Fibroblast of villous mesenchyme (primary cell): ENCODE results near the gene AIRE. TPM values are rescaled to one million over a fixed set of nuclear protein-coding genes. Genes with fewer than 3 reads are reported as not detected.

ENCODE experiments used
- DNase-seq: peaks from one replicate; pipeline ENCODE4 v3.0.0-alpha.2; 2010; ENCODE audit warnings: low read depth
- H3K4me3 ChIP-seq: 2 replicates; pipeline ENCODE4 v1.5.1; 2011; ENCODE audit warnings: low read depth, mild to moderate bottlenecking, low read length
- CTCF ChIP-seq: IDR thresholded peaks from 2 replicates; pipeline ENCODE4 v1.5.1; 2012; ENCODE audit warnings: low read depth, mild to moderate bottlenecking, low read length; ENCODE audit not compliant: insufficient read depth
- total RNA-seq: library from RNA; depleted of rRNA; stranded (reverse); fragments of >200 nt; gene quantifications from 2 replicates; pipeline ENCODE4 v1.2.3, GENCODE V29; 2012

Gene AIRE
- total RNA-seq, 1 donor, result not detected

DNA sequence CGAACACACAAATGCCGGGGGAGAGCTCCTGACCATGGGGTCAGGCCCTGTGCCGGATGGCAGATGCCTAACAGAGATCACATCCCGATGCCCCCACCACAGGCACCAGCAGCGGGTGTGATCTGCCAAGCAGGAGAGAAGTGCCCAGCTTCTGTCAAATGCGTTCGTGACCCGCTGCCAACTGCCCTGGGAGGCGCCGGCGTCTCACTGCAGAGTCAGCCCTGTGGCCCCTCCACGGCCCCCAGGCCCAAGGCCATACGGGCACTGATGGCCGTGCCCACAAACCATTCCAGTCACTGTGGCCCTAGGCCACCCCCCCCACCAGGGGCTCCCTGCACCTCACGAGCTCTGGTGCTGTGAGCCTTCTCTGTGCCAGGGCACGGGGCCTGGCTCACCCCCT, 45.5 kb downstream of the AIRE start:
- no peak for TF ChIP-seq CTCF
- no peak overlapping the region for H3K4me3 ChIP-seq
- DNase-seq, result no peak

- no peak for TF ChIP-seq CTCF
- DNase-seq, result peak; percentile 45
- H3K4me3 ChIP-seq, result no peak overlapping the region
Measured at GRCh38 chr21:44331650-44332307, 46.1 kb downstream of the AIRE start.

DNA sequence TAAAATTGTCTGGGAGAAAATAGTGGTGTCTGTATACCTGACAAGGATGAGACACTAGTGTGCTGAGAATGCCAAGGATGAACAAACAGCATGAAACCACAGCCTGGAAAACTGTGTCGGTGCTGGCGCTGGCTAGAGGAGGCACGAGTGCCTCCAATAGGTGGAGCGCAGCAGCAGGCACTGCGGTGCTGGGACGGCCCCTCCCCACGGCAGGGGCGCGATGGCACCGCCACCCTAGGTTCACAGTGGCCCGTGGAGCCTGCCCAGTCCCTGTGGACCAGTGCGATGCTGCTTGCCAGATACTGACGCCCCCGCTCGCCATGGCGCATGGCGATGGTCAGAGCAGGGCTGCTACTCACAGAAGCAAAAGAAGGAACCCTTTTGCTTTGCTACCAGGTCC, 46.7 kb downstream of the AIRE start:
- no peak for DNase-seq
- no peak for TF ChIP-seq CTCF
- H3K4me3 ChIP-seq, result no peak overlapping the region

- TF ChIP-seq CTCF, result no peak
- DNase-seq, result no peak
- H3K4me3 ChIP-seq, result no peak overlapping the region
Measured at GRCh38 chr21:44332965-44333364, 47.3 kb downstream of the AIRE start.

DNA sequence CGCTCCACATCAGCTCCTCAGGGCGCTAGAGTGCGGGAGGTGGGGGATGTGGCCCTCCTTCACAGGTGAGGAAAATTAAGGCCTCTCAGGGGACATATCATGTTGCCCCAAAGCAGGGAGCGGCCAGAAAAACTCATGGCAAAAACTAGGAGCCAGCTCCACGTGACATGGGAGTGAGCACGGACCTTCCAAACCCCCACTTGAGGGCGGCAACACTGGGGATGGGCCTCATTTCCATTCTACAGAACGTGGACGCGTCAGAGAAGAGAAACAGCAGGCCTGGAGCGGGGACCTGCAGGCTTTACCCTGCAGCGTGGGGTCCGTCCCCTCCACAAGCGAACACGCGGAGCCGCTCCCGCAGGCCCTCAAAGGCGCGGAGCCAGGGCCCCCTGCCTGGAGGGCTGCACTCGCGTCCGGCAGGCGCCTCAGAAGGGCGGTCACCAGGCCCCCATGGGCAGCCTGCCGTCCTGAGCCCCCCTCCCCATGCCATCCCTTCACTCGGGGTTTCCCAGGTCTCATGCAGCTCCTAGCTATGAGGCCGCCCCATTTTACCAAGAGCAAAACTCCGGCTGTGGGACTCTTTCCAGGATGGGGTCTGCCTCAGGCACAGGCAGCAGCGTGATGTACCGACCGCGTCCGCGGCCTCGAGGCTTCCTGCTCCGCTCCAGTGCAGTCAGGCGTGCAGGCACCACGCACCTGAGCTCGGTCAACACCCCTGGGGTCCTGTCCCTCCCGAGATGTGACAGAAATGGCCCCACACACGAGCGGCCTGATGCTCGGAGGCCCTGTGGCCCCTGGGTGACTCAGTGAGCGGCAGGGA, 48.0 kb downstream of the AIRE start:
- no peak overlapping the region for H3K4me3 ChIP-seq
- no peak for DNase-seq
- no peak for TF ChIP-seq CTCF

DNA sequence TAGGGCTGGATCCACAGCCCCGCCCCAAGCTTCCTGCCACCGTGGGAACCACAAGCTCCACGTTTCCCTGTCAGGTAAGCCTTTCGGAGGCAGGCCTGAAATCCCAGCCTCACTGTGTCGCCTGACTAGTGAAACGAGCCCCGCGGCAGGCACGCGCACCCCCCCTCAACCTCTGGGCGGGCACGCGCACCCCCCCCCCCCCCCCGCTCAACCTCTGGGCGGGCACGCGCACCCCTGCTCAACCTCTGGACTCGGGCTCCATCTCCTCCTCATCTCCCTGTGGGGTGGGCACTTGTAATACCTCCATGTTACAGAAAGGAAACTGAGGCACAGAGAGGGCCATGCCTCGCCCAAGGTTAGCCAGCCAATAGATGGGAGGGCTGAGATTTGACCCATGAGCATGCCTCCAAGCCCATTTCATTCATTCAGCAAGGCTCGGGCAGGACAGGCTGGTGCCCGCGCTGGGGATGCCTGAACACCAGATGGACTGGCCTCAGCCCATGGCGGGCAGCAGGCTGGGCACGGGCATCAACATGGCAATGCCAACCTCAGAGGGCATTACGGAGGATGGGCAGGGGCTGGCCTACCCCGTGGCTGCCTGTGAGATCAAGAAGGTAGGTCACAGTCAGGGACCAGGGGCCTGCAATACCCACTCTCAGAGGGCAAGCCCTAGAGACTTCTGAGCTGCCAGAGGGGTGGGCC, 48.8 kb downstream of the AIRE start:
- H3K4me3 ChIP-seq, result no peak overlapping the region
- no peak for DNase-seq
- no peak for TF ChIP-seq CTCF
